GM21576 (cell line): Measurements from ENCODE around the gene ATP7A.
"Not testable (repeated sequence)": the region's sequence is repeated elsewhere in the genome, so short reads cannot be mapped to it uniquely, and the experiment has no call there.

Experiments used
- ATAC-seq: cut with Tn5 transposase; IDR thresholded peaks from one replicate; pipeline ENCODE4 v1.9.1; 2021; ENCODE audit warnings: mild to moderate bottlenecking, moderate library complexity; ENCODE audit not compliant: unreplicated experiment

The ATP7A gene

GRCh38 chrX:78029663-78030062, 119.2 kb downstream of the ATP7A start:
- no peak for ATAC-seq

GRCh38 chrX:78035061-78035460, 124.6 kb downstream of the ATP7A start:
- ATAC-seq = no peak

- no peak for ATAC-seq
These were observed 127.4 kb downstream of the ATP7A start for GRCh38 chrX:78037881-78038280.

- no peak for ATAC-seq
These were observed 132.1 kb downstream of the ATP7A start for GRCh38 chrX:78042601-78043000.

GRCh38 chrX:78046362-78046761, 135.9 kb downstream of the ATP7A start:
- no peak for ATAC-seq

- no peak for ATAC-seq
These were observed 137.6 kb downstream of the ATP7A start for GRCh38 chrX:78048052-78048451.

- ATAC-seq = no peak
These were observed 153.2 kb downstream of the ATP7A start for GRCh38 chrX:78063687-78064086.

GRCh38 chrX:78064152-78064551, 153.7 kb downstream of the ATP7A start:
- no peak for ATAC-seq

- ATAC-seq = peak; percentile 80
These were observed 154.5 kb downstream of the ATP7A start for GRCh38 chrX:78064698-78065601.

GRCh38 chrX:78066110-78066509, 155.6 kb downstream of the ATP7A start:
- ATAC-seq = no peak

- no peak for ATAC-seq
These were observed 160.8 kb downstream of the ATP7A start for GRCh38 chrX:78071331-78071730.

GRCh38 chrX:78073147-78074077, 162.9 kb downstream of the ATP7A start:
- not testable (repeated sequence) for ATAC-seq

GRCh38 chrX:78074088-78074487, 163.6 kb downstream of the ATP7A start:
- ATAC-seq = no peak

- no peak for ATAC-seq
These were observed 165.4 kb downstream of the ATP7A start for GRCh38 chrX:78075787-78076389.

- ATAC-seq = not testable (repeated sequence)
These were observed 170.9 kb downstream of the ATP7A start for GRCh38 chrX:78081413-78081812.

GRCh38 chrX:78092296-78092695, 181.8 kb downstream of the ATP7A start:
- ATAC-seq = peak; percentile 71

- no peak for ATAC-seq
These were observed 187.6 kb downstream of the ATP7A start for GRCh38 chrX:78098108-78098507.
